ENCODE data around the gene CDH15. TPM values are rescaled to one million over a fixed set of nuclear protein-coding genes. Genes with fewer than 3 reads are reported as not detected.

Gene CDH15
- total RNA-seq, 3 donors from 2014 or later (not counting 1 experiment from before 2014, with no cell fraction given), result 0.20 TPM; not detected in 2

DNA sequence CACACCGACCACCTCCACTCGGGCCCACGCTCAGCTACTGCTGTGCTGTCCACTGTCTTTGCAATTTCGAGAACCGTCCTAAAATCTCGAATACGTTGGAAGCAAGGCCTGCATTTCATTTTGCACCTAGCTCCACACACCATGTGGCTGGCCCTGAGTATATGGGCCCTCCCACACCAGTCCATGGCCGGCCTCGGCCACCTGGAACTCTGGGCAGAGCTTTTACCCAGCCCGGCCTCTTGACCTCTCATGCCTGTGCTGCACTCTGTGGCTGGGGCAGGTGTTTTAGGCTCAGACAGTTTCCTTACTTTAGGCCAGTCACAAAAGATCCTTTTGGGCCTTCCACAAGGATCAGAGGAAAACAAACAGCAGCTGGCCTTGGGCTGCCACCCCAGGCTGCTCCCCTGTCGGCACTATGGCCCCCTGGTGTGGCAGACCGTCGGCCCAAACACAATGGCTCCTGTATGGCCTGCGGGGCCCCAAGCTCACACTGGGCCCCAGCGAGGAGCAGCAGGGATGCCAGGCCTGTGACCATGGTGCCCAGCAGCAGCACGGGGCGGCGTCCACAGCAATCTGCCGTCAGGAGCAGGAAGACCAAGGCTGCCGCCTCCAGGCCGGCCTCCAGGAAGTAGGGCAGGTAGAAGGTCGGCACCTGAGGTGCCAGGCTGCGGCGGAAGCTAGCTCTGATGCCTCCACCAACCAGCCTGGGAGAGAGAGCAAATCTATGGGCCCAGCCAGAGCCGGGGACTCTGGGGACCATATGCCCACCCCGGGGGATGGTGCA is 26.3 kb downstream of the CDH15 start:
- no peak overlapping the region for H3K27ac ChIP-seq (ENCODE audit: low read length)
- TF ChIP-seq, protein P1, sequence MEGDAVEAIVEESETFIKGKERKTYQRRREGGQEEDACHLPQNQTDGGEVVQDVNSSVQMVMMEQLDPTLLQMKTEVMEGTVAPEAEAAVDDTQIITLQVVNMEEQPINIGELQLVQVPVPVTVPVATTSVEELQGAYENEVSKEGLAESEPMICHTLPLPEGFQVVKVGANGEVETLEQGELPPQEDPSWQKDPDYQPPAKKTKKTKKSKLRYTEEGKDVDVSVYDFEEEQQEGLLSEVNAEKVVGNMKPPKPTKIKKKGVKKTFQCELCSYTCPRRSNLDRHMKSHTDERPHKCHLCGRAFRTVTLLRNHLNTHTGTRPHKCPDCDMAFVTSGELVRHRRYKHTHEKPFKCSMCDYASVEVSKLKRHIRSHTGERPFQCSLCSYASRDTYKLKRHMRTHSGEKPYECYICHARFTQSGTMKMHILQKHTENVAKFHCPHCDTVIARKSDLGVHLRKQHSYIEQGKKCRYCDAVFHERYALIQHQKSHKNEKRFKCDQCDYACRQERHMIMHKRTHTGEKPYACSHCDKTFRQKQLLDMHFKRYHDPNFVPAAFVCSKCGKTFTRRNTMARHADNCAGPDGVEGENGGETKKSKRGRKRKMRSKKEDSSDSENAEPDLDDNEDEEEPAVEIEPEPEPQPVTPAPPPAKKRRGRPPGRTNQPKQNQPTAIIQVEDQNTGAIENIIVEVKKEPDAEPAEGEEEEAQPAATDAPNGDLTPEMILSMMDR (IDR thresholded peaks at IDR 0.05), result no peak
- Mint-ChIP-seq H3K27me3 (ENCODE audit: low read depth in 2 of 2) (peaks cover 4 to 8% of the 10 kb centered on the region in 2 donors), H3K36me3 (no peaks in the 10 kb centered on the region), H3K27ac (no peak overlapping the region), H3K4me3 (no peak overlapping the region), H3K4me1 (peaks cover 2 to 3% of the 10 kb centered on the region in 2 donors), H3K9me3 (no peaks in the 10 kb centered on the region)
- H3K4me3 ChIP-seq (ENCODE audit: low read length), result no peak overlapping the region
- no peak for DNase-seq
- H3K36me3 ChIP-seq (ENCODE audit: control insufficient read depth, insufficient read depth, low read length), result no peaks in the 10 kb centered on the region
- H3K27me3 ChIP-seq (ENCODE audit: control insufficient read depth, insufficient read depth, low read length), result peaks cover 21% of the 10 kb centered on the region
- ATAC-seq, result no peak
- H3K9me3 ChIP-seq (ENCODE audit: control insufficient read depth, insufficient read depth, low read length), result peaks cover 3% of the 10 kb centered on the region
- peaks cover 22% of the 10 kb centered on the region for H3K4me1 ChIP-seq (ENCODE audit: control insufficient read depth, insufficient read depth, low read length)
- WGBS (ENCODE audit: insufficient coverage), result 92% methylated on average over 26 of the region's 26 CpGs
- intact Hi-C loops (cut with micrococcal nuclease), result no loop called here

DNA sequence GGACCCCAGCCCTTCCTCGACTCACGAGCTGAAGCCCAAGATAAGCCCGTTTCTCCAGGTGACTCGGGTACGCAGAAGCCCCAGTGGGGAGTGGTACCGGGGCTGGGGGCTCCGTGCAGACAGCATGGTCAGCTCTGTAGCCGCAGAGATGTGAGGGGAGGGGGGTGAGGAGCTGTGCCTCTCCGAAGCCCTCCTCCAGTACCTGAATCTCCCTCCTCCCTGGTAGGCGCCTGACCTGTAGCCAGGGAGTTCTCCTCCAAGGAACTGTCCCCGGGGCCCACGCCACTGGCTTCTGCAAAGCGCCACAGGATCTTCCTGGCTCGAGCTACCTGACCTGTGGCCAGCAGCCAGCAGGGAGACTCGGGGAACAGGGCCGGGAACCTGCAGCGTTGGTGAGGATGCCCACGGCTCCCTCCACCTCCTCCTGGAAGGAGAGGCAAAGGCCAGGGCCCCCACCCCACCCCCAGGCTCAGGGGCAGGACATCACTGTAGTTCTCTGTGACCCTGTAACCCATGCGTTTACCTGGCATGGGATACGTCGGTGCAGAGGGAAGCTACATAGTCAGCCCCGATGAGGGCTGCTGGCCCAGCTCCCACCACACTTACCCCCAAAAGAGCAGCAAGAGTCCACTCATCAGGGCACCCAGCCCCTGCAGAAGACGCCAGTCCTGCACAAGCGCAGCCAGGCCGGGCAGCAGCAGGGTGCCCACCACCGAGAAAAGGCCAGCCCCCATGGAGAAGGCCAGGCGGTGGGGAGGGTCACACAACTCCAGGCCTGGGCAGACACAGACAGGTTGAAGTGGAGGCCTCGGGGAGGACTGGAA is 27.1 kb downstream of the CDH15 start:
- Mint-ChIP-seq H3K4me1 (peaks cover 5% of the 10 kb centered on the region in 2 donors), H3K27ac (no peak overlapping the region), H3K4me3 (peak overlapping the region; percentile 13), H3K36me3 (no peaks in the 10 kb centered on the region), H3K27me3 (ENCODE audit: low read depth in 2 of 2) (peaks cover 12 to 16% of the 10 kb centered on the region in 2 donors), H3K9me3 (no peaks in the 10 kb centered on the region)
- intact Hi-C loops (cut with micrococcal nuclease), result no loop called here
- 90% methylated on average over 26 of the region's 28 CpGs for WGBS (ENCODE audit: insufficient coverage)
- Histone ChIP-seq H3K4me3 (ENCODE audit: low read length) (no peak overlapping the region), H3K27ac (ENCODE audit: low read length) (no peak overlapping the region), H3K27me3 (ENCODE audit: control insufficient read depth, insufficient read depth, low read length) (peaks cover 26% of the 10 kb centered on the region), H3K4me1 (ENCODE audit: control insufficient read depth, insufficient read depth, low read length) (peaks cover 16% of the 10 kb centered on the region), H3K36me3 (ENCODE audit: control insufficient read depth, insufficient read depth, low read length) (no peaks in the 10 kb centered on the region), H3K9me3 (ENCODE audit: control insufficient read depth, insufficient read depth, low read length) (peaks cover 3% of the 10 kb centered on the region)
- DNase-seq (no peak), ATAC-seq (no peak)
- TF ChIP-seq, protein P1 (IDR thresholded peaks at IDR 0.05), result no peak

DNA sequence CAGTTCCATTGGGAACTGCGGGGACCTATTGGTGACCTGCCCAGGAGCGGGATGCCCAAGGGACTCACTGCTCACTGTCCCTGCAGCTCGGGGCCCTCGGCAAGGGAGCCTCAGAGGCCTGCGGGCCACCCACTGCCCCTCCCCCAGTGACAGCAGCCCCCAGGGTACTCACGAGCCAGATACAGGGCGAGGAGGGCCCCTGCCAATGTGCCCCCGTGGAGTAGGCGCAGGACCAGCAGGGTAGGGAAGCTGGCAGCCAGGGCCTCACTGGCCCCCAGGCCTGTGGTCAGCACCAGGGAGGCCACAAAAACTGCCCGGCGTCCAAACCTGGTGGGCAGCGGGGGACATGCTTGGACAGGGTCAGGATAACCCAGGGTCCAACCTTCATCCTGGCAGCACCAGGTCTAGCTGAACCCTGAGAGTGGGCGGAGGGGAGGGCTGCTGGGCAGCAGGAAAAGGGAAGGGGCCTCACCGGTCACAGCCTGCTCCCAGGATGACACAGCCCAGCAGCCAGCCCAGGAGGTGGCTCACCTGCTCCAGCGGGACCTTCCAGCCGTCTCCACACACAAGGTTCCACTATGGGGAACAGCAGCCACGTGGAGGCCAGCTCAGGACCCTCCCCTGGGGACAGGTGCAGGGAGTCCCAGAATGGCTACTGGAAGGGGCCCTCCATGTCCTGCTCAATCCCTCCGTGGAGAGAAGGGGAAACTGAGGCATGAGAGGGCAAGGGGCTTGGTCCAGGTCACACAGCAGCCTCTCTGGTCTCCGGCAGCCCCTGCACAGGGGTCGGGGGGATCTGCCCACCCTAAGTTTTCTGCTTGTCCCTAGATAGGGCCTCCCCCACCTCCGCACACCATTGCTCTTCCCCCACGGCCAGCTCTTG is 27.9 kb downstream of the CDH15 start:
- Mint-ChIP-seq H3K4me1 (peaks cover 5% of the 10 kb centered on the region in 2 donors), H3K27ac (no peak overlapping the region), H3K9me3 (no peaks in the 10 kb centered on the region), H3K4me3 (no peak overlapping the region), H3K27me3 (ENCODE audit: low read depth in 2 of 2) (peaks cover 21 to 22% of the 10 kb centered on the region in 2 donors), H3K36me3 (no peaks in the 10 kb centered on the region)
- Histone ChIP-seq H3K4me1 (ENCODE audit: control insufficient read depth, insufficient read depth, low read length) (peaks cover 15% of the 10 kb centered on the region), H3K9me3 (ENCODE audit: control insufficient read depth, insufficient read depth, low read length) (peaks cover 3% of the 10 kb centered on the region), H3K27me3 (ENCODE audit: control insufficient read depth, insufficient read depth, low read length) (peaks cover 26% of the 10 kb centered on the region), H3K4me3 (ENCODE audit: low read length) (no peak overlapping the region), H3K27ac (ENCODE audit: low read length) (no peak overlapping the region), H3K36me3 (ENCODE audit: control insufficient read depth, insufficient read depth, low read length) (no peaks in the 10 kb centered on the region)
- DNase-seq (no peak), ATAC-seq (no peak)
- WGBS (ENCODE audit: insufficient coverage), result 84% methylated on average over 22 of the region's 22 CpGs
- TF ChIP-seq, protein P1 (IDR thresholded peaks at IDR 0.05), result no peak
- intact Hi-C loops (cut with micrococcal nuclease), result no loop called here
